ENCODE measurements around the gene ARHGAP18.

The ARHGAP18 gene

DNA sequence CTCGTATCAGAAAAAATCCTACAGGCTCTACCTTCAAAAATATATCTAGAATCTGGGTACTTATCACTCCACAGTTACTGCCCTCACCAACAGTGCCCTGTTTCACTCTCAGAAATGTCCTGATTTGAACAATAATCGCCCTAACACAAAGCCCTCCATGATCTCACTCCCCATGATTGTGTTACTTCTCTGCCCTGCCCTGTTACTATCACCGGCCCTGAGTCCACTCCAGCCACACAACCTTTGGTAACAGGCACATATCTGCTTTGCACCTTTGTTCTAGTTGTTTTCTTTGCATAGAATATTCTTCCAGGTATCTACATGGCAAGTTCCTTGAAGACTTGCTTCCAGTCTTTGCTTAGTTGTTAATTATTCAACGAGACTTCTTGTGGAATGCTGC, 142.0 kb downstream of the ARHGAP18 start:
- DNase-seq = no peak

DNA sequence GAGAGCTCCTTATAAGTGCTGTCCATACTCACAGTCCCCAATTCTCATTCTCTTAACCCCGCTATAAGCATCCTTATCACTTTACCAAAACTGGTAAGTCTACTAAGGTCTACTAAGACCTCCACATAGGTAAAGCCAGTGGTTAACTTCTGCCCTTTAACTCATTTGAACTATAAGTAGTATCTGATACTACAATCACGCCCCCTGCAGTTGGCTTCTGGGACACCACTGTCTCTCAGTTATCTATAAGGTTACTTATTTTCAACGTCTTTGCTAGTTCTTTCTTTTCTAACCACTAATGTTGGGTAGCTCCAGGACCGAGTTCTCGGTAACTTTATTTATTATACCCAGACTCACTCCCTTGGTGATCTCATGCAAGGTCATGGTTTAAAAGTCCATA, 142.6 kb downstream of the ARHGAP18 start:
- no peak for DNase-seq

GRCh38 chr6:129565811-129566210, 144.2 kb downstream of the ARHGAP18 start:
- no peak for DNase-seq

DNA sequence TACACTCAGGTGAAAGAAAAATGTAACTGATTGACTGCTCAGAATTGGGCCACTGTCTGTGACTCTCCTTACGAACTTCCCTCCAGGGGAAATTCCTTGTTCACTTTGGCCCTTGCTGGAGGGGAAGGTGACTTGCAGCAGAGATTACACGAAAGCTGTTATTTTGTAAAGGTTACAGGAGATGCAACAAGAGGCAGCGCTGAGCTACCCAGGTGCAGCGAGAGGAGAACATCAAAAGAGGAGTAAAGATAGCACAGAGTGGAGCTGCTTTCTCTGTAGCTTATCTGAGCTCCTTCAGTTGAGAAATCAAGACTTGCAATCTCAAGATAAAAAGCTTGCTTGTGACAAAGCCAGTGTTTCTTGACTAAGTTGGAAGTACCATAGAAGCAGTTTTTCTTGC, 144.6 kb downstream of the ARHGAP18 start:
- no peak for DNase-seq

- DNase-seq = no peak
Observed at GRCh38 chr6:129558248-129558647, 151.7 kb downstream of the ARHGAP18 start.

DNA sequence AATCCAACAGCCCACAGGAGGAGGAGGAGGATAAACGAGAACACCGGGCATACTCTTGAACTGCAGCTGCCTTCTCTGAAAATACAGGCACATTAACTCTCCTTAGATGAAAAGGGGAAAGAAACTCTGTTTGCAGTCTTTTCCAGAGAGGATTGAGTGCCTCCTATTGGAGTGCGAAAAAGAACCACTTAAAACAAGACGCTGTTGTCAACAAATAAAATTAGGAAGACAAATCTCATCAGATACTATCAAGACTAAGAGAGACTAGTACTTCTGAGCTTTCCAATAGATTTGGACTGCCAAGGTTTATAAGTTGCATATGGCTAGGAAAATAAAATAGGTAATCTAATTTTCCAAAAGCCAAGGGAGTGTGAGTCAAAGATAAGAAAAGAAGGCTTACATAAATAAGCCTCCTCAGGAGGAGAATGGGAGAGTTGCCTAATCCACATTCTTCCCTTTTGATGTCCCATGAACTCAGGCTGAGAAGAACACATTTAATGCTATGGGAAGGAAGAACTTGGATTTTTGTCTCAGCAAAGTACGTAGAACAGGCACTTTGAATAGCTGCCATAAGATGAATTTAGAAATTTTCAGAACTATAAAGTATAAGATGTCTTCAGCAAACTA, 154.7 kb downstream of the ARHGAP18 start:
- DNase-seq = no peak

DNA sequence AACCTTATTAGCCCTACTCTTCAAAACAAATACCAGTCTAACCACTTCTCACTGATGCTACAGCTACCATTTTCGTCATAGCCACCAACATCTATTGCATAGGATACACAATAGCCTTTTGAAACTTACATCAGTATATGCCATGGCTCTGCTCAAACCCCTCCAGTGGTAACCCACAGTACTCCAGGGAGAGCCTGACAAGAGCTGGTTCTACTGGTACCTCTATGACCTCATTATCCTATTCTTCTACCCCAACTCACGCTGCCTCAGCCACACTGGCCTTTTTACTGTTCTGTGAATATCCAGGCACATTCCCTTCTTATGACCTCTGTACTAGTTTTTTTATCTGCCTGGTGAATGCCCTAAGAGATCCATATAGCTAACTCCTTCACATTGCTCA, 157.6 kb downstream of the ARHGAP18 start:
- no peak for DNase-seq

GRCh38 chr6:129551486-129551885, 158.5 kb downstream of the ARHGAP18 start:
- DNase-seq = no peak

- DNase-seq = no peak
Observed at GRCh38 chr6:129546702-129547101, 163.3 kb downstream of the ARHGAP18 start.

DNA sequence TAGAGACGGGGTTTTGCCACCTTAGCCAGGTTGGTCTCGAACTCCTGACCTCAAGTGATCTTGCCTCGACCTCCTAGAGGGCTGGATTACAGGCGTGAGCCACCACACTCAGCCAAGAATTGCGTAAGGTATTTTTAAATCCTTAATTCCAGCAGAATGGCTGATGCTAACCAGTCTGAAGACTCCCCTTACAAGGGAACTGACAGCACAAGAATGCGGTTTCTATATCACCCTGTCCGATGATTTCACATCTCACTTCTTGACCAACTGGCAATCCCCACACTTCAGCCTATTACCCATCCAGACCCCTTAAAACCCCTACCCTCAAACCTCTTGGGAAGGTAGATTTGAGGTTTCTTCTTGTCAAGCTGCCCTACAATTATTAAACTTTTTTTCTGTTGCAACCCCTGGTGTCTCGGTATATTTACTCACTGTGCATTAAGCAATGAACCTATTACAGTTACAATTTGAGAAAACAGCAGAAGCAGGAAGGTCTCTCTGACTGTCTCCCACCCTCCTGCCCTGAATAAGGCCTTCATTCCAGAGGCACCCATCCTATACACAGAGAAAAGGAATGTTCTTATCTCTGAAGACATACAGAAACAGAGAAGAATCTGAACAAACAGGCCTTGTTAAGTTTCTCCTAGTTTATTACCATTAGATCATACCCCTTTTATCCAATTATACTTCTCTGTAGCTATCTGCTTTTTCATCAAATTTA, 164.9 kb downstream of the ARHGAP18 start:
- no peak for DNase-seq

GRCh38 chr6:129543981-129544380, 166.0 kb downstream of the ARHGAP18 start:
- DNase-seq = no peak

DNA sequence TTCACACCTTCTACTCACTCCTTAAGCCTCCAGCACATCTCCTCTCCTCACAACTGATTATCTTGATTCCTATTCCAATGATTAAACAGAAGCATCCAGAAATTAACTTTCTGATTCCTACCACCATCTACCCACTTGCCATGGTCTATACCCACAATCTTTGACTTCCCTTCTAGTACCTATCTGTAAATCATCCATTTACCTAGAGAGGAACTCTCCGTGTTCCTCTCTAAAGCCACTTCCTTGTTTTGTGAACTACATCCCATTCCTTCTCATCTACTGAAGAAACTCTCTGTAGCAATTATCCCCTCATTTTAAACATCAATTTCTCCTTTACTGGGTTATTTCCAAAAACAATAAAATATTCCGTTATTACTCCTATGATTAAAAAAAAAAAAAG, 167.3 kb downstream of the ARHGAP18 start:
- DNase-seq = no peak

DNA sequence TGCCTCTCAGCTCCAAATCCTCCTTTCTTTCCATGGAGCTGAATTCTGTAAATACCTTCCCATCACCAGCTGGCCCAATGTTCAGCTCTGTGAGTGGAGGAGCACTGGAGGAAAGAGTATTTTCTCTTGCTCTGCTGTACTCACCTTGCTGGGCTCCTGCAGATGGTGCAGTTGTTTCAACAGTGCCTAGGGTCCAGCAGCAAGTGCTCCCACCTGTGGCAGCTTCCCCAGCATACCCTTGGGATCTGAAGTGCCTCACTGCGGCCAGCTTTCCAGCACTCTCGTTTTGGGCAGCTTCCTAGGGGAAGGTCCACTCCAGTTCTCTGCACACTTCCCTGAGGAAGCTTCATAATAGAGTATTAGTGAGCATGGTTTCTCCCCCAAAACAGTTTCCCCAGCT, 170.9 kb downstream of the ARHGAP18 start:
- DNase-seq = no peak

GRCh38 chr6:129536271-129536670, 173.7 kb downstream of the ARHGAP18 start:
- DNase-seq = no peak

DNA sequence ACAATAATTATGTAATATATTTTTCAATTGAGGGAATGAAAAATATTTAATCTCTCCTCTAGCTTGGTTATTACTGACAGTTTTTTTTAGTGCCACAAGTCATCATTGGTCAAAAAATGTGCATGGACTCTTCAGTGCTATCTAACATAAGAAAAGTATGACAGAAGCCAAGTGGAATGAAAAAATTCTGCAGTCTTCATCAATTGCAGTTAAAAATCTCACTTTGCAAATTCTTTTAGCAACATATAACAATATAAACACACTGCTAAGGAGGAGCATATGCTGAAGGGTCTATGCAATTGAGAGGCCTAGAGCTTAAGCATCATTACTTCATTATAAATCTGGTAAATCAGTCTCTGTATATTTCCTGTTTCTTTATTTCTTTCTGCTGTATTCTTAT, 175.1 kb downstream of the ARHGAP18 start:
- DNase-seq = no peak
